Ishikawa (cell line): ENCODE data around the gene KCTD16.

Experiments
- CEBPB ChIP-seq: IDR thresholded peaks from 2 replicates; pipeline ENCODE4 v1.6.1; 2012
- CREB1 ChIP-seq: IDR thresholded peaks from 2 replicates; pipeline ENCODE4 v1.6.1; 2012; ENCODE audit warnings: low read depth
- EGR1 ChIP-seq: IDR thresholded peaks from 2 replicates; pipeline ENCODE4 v1.6.1; 2012
- EP300 ChIP-seq: IDR thresholded peaks from 2 replicates; pipeline ENCODE4 v1.6.1; 2012; ENCODE audit warnings: borderline replicate concordance
- FOXM1 ChIP-seq: IDR thresholded peaks from 2 replicates; pipeline ENCODE4 v1.6.1; 2012; ENCODE audit warnings: low read depth, borderline replicate concordance
- NFIC ChIP-seq: IDR thresholded peaks from 2 replicates; pipeline ENCODE4 v1.6.1; 2012
- RAD21 ChIP-seq: IDR thresholded peaks from 2 replicates; pipeline ENCODE4 v1.6.1; 2012; ENCODE audit warnings: low read depth
- TAF1 ChIP-seq: IDR thresholded peaks from 2 replicates; pipeline ENCODE4 v1.6.1; 2012; ENCODE audit warnings: low read depth, mild to moderate bottlenecking
- TCF12 ChIP-seq: IDR thresholded peaks from 2 replicates; pipeline ENCODE4 v1.6.1; 2012; ENCODE audit warnings: low read depth
- TEAD4 ChIP-seq: IDR thresholded peaks from 2 replicates; pipeline ENCODE4 v1.6.1; 2012
- YY1 ChIP-seq: IDR thresholded peaks from 2 replicates; pipeline ENCODE4 v1.6.1; 2012; ENCODE audit warnings: low read depth
- ZBTB7A ChIP-seq: IDR thresholded peaks from 2 replicates; pipeline ENCODE4 v1.6.1; 2012; ENCODE audit warnings: low read depth
- TF ChIP-seq, protein P1 (sequence below): IDR thresholded peaks from 2 replicates; pipeline ENCODE4 v1.6.1; 2012
- TF ChIP-seq, protein P2 (sequence below): IDR thresholded peaks from 2 replicates; pipeline ENCODE4 v1.6.1; 2012
- TF ChIP-seq, protein P3 (sequence below): IDR thresholded peaks from 2 replicates; pipeline ENCODE4 v1.6.1; 2012; ENCODE audit warnings: low read depth, mild to moderate bottlenecking

The KCTD16 gene

GRCh38 chr5:144510845-144511579, 340.3 kb downstream of the KCTD16 start:
- TF ChIP-seq CEBPB (no peak), ZBTB7A (no peak), RAD21 (no peak), EGR1 (no peak), CREB1 (no peak), FOXM1 (no peak), TEAD4 (no peak), TCF12 (no peak), EP300 (no peak)
- TF ChIP-seq, protein P1, sequence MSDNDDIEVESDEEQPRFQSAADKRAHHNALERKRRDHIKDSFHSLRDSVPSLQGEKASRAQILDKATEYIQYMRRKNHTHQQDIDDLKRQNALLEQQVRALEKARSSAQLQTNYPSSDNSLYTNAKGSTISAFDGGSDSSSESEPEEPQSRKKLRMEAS: no peak

DNA sequence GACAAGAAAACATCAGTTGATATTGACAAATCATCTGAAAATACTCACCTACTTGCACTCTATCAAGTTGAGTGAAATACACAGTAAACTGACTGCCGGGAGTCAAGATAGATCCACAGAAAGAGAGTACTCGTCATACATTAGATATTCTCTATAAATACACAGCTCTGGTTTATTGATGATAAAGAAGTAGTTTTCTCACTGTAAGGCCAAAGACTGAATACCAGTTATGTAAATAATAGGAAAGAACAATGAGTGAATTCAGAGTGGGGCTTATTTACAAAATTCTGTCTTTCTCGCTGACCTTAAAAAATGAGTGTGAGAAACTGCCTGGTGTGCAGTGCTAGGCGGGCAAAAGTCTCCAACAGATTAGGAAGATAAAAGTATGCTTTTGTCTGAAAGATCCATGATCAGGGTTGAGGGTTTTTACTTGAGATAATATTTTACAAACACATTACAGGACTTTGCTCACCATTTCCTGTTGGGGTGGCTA, 341.0 kb downstream of the KCTD16 start:
- TF ChIP-seq, protein P2, sequence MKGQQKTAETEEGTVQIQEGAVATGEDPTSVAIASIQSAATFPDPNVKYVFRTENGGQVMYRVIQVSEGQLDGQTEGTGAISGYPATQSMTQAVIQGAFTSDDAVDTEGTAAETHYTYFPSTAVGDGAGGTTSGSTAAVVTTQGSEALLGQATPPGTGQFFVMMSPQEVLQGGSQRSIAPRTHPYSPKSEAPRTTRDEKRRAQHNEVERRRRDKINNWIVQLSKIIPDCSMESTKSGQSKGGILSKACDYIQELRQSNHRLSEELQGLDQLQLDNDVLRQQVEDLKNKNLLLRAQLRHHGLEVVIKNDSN: no peak
- TF ChIP-seq EGR1: no peak
- no peak for TF ChIP-seq NFIC
- no peak for TF ChIP-seq TCF12
- TF ChIP-seq FOXM1: no peak
- TF ChIP-seq EP300: no peak
- TF ChIP-seq YY1: no peak
- no peak for TF ChIP-seq CREB1
- TF ChIP-seq CEBPB: no peak
- TF ChIP-seq RAD21: no peak

GRCh38 chr5:144522698-144523097, 352.0 kb downstream of the KCTD16 start:
- TF ChIP-seq RAD21 (no peak), FOXM1 (no peak), NFIC (no peak), YY1 (no peak)
- TF ChIP-seq, protein P2: no peak
- TF ChIP-seq, protein P3, sequence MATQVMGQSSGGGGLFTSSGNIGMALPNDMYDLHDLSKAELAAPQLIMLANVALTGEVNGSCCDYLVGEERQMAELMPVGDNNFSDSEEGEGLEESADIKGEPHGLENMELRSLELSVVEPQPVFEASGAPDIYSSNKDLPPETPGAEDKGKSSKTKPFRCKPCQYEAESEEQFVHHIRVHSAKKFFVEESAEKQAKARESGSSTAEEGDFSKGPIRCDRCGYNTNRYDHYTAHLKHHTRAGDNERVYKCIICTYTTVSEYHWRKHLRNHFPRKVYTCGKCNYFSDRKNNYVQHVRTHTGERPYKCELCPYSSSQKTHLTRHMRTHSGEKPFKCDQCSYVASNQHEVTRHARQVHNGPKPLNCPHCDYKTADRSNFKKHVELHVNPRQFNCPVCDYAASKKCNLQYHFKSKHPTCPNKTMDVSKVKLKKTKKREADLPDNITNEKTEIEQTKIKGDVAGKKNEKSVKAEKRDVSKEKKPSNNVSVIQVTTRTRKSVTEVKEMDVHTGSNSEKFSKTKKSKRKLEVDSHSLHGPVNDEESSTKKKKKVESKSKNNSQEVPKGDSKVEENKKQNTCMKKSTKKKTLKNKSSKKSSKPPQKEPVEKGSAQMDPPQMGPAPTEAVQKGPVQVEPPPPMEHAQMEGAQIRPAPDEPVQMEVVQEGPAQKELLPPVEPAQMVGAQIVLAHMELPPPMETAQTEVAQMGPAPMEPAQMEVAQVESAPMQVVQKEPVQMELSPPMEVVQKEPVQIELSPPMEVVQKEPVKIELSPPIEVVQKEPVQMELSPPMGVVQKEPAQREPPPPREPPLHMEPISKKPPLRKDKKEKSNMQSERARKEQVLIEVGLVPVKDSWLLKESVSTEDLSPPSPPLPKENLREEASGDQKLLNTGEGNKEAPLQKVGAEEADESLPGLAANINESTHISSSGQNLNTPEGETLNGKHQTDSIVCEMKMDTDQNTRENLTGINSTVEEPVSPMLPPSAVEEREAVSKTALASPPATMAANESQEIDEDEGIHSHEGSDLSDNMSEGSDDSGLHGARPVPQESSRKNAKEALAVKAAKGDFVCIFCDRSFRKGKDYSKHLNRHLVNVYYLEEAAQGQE: no peak

DNA sequence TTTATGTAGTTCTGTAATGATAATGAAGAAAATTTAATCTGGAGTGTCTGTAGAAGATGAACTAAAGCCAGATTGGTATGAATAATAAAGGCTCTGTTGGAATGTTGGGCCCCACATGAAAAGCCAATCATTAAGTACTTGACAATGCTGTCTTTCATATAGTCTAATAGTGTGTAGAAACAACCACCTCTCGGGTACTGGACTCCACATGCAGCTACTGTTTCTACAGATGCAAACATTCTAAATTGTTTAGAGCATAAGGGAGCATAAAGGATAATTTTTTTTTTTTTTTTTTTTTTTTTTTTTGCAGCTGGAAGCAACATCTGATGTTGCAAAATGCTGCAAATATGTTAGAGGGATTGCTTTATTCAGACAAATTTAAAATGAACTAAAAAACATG, 354.3 kb downstream of the KCTD16 start:
- TF ChIP-seq TEAD4 (no peak), EP300 (no peak), FOXM1 (no peak), TAF1 (no peak), CEBPB (no peak), EGR1 (no peak), TCF12 (no peak), ZBTB7A (no peak), YY1 (no peak), CREB1 (no peak), RAD21 (no peak), NFIC (no peak)
- TF ChIP-seq, protein P3: no peak
- TF ChIP-seq, protein P1: no peak
- TF ChIP-seq, protein P2: no peak

GRCh38 chr5:144531188-144531587, 360.5 kb downstream of the KCTD16 start:
- TF ChIP-seq ZBTB7A: no peak
- no peak for TF ChIP-seq TEAD4
- TF ChIP-seq, protein P3: no peak
- no peak for TF ChIP-seq EGR1
- TF ChIP-seq NFIC: no peak
- no peak for TF ChIP-seq TAF1
- no peak for TF ChIP-seq EP300
- TF ChIP-seq YY1: no peak
- no peak for TF ChIP-seq FOXM1
- TF ChIP-seq, protein P2: no peak
